ENCODE results near the gene INO80.
A peak's percentile ranks its signal among the peaks of the same experiment; 100 is the strongest.

INO80 gene

GRCh38 chr15:40932649-40933516 is 183.2 kb downstream of the INO80 start:
- no peak for TF ChIP-seq CTCF (IDR thresholded peaks at IDR 0.05; ENCODE audit: insufficient read depth, low read depth, low read length, missing control alignments)
- H3K4me3 ChIP-seq (ENCODE audit: low read depth, low read length), result no peak overlapping the region
- DNase-seq (ENCODE audit: low read depth), result no peak

DNA sequence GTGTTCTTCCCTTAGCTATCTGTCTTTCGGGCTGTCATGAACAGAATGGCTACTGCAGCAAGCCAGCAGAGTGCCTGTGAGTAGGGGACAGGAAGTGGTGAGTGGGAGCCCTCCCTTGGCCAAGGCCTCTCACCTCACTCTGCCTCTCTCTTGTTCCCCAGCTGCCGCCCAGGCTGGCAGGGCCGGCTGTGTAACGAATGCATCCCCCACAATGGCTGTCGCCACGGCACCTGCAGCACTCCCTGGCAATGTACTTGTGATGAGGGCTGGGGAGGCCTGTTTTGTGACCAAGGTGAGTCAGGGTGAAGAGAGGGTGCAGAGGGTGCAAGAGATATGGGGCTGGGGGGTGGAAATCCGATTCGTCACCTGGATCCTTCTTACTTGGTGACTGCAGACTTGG is 183.9 kb downstream of the INO80 start:
- peak; percentile 39 for DNase-seq (ENCODE audit: low read depth)
- H3K4me3 ChIP-seq (ENCODE audit: low read depth, low read length), result no peak overlapping the region

DNA sequence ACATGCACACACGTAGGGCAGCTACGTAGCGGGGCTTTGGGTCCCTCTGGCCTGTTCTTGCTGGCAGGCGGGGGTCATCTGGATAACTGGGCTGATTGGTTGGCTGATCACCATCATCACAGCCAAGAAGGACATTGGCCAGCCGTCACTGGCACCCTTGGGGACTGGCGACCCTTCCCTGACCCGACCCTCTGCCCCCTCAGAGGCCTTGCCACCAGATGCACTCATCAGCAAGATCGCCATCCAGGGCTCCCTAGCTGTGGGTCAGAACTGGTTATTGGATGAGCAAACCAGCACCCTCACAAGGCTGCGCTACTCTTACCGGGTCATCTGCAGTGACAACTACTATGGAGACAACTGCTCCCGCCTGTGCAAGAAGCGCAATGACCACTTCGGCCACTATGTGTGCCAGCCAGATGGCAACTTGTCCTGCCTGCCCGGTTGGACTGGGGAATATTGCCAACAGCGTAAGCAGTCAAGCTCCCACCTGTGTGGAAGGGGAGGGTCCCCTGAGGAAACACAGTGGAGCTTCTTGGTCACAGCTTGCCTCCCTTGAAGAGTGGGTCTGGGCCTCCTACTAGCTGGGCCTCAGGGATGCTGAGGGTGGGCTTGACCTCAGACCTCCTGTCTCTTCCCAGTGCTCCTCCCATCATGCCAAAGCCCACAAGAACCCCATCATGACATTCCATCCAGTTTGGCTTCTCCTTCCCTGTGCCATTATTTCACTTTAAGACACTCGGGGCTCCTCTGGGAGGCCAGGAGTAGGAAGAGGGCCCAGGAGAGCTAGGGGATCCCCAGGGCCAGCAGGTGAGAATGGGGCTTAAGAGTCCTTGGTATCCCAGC is 184.6 kb downstream of the INO80 start:
- TF ChIP-seq CTCF (IDR thresholded peaks at IDR 0.05; ENCODE audit: insufficient read depth, low read depth, low read length, missing control alignments), result no peak
- DNase-seq (ENCODE audit: low read depth), result no peak
- H3K4me3 ChIP-seq (ENCODE audit: low read depth, low read length), result no peak overlapping the region

More for the DNA sequence above, 183.9 kb downstream of the INO80 start:
- no peak for TF ChIP-seq CTCF (IDR thresholded peaks at IDR 0.05; ENCODE audit: insufficient read depth, low read depth, low read length, missing control alignments)

- TF ChIP-seq CTCF (IDR thresholded peaks at IDR 0.05; ENCODE audit: insufficient read depth, low read depth, low read length, missing control alignments), result peak; percentile 77
- peak overlapping the region; percentile 29 for H3K4me3 ChIP-seq (ENCODE audit: low read depth, low read length)
- DNase-seq (ENCODE audit: low read depth), result peak; percentile 58
These were observed 185.4 kb downstream of the INO80 start for GRCh38 chr15:40930430-40931299.

DNA sequence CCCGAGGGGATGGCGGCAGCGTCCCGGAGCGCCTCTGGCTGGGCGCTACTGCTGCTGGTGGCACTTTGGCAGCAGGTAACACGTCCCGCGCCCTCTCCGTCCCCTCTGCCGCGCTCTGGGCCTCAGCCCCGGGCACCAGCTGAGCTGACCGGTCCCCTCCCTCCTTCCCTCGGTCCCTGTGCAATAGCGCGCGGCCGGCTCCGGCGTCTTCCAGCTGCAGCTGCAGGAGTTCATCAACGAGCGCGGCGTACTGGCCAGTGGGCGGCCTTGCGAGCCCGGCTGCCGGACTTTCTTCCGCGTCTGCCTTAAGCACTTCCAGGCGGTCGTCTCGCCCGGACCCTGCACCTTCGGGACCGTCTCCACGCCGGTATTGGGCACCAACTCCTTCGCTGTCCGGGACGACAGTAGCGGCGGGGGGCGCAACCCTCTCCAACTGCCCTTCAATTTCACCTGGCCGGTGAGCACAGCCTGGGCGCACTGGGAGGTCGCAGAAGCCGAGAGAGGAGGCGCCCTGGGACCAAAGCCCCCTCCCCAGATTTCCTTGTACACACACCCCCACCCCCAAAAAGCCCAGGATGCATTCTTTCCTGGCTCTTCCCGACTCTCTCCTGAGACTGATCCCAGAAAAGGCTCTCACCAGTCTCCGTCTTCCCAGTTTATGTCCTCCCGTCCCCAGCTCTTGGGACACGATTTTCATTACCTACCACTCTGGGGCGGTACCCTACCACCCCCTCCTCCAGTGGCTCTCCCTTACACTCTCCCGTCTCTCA is 186.2 kb downstream of the INO80 start:
- no peak for TF ChIP-seq CTCF (IDR thresholded peaks at IDR 0.05; ENCODE audit: insufficient read depth, low read depth, low read length, missing control alignments)

More for the DNA sequence above, 186.2 kb downstream of the INO80 start:
- peak overlapping the region; percentile 45 for H3K4me3 ChIP-seq (ENCODE audit: low read depth, low read length)
- DNase-seq (ENCODE audit: low read depth), result no peak
